Endothelial cell of umbilical vein (primary cell): Measurements from ENCODE around the gene LYSMD2.

Source experiments
- EZH2 ChIP-seq: IDR thresholded peaks from 2 replicates; pipeline ENCODE4 v1.6.1; 2012; ENCODE audit warnings: borderline replicate concordance, low read depth, mild to moderate bottlenecking, moderate library complexity, low read length, inconsistent platforms; ENCODE audit not compliant: severe bottlenecking
- FOS ChIP-seq: IDR thresholded peaks from 2 replicates; pipeline ENCODE4 v1.6.1; 2011; ENCODE audit warnings: mild to moderate bottlenecking, low read length, moderate library complexity, borderline replicate concordance; ENCODE audit not compliant: insufficient read depth
- MYC ChIP-seq: IDR thresholded peaks from one replicate; pipeline ENCODE4 v1.6.1; 2011; ENCODE audit warnings: mild to moderate bottlenecking, low read depth, low read length
- POLR2A ChIP-seq: IDR thresholded peaks from 2 replicates; pipeline ENCODE4 v1.6.1; 2012; ENCODE audit warnings: low read depth, mild to moderate bottlenecking, control low read depth, low read length
- POLR2AphosphoS5 ChIP-seq: IDR thresholded peaks from 2 replicates; pipeline ENCODE4 v1.6.1; 2012; ENCODE audit warnings: low read depth, mild to moderate bottlenecking, control low read depth, low read length, moderate library complexity; ENCODE audit not compliant: insufficient read depth
- TF ChIP-seq, protein P1 (sequence below), 2 donors: IDR thresholded peaks; 1 replicate in 1 of 2; 2 replicates in 1 of 2; pipeline ENCODE4 v1.5.1; 2011; ENCODE audit warnings: low read length in 2 of 2, mild to moderate bottlenecking in 2 of 2, moderate library complexity in 2 of 2, control low read depth in 1 of 2, inconsistent platforms in 1 of 2, low read depth in 1 of 2; ENCODE audit not compliant: insufficient read depth in 1 of 2; ENCODE audit errors: extremely low read depth in 1 of 2

- TF ChIP-seq, protein P1, sequence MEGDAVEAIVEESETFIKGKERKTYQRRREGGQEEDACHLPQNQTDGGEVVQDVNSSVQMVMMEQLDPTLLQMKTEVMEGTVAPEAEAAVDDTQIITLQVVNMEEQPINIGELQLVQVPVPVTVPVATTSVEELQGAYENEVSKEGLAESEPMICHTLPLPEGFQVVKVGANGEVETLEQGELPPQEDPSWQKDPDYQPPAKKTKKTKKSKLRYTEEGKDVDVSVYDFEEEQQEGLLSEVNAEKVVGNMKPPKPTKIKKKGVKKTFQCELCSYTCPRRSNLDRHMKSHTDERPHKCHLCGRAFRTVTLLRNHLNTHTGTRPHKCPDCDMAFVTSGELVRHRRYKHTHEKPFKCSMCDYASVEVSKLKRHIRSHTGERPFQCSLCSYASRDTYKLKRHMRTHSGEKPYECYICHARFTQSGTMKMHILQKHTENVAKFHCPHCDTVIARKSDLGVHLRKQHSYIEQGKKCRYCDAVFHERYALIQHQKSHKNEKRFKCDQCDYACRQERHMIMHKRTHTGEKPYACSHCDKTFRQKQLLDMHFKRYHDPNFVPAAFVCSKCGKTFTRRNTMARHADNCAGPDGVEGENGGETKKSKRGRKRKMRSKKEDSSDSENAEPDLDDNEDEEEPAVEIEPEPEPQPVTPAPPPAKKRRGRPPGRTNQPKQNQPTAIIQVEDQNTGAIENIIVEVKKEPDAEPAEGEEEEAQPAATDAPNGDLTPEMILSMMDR (IDR thresholded peaks at IDR 0.05; ENCODE audit: extremely low read depth in 1 of 2, insufficient read depth in 1 of 2, low read depth in 1 of 2, low read length in 2 of 2) = no peak
- TF ChIP-seq EZH2 = no peak
- TF ChIP-seq FOS = no peak
- TF ChIP-seq POLR2A = no peak
- TF ChIP-seq MYC = no peak
- no peak for TF ChIP-seq POLR2AphosphoS5
Measured at GRCh38 chr15:51675234-51675633, 62.2 kb downstream of the LYSMD2 start.
